Muscle of leg (tissue), 11 donors: ENCODE measurements around the gene PRRT2. TPM values are rescaled to one million over a fixed set of nuclear protein-coding genes. Genes with fewer than 3 reads are reported as not detected.
"Not testable (repeated sequence)": the region's sequence is repeated elsewhere in the genome, so short reads cannot be mapped to it uniquely, and the experiment has no call there.

Experiments
- DNase-seq: peaks from one replicate; pipeline ENCODE4 v3.0.0; 2013
- H3K27ac ChIP-seq: one replicate; pipeline ENCODE4 v1.5.1; 2013; ENCODE audit warnings: mild to moderate bottlenecking, low read length, control low read depth
- H3K27me3 ChIP-seq: one replicate; pipeline ENCODE4 v1.6.1; 2013; ENCODE audit warnings: low read length; ENCODE audit not compliant: control insufficient read depth, insufficient read depth
- H3K36me3 ChIP-seq: one replicate; pipeline ENCODE4 v1.6.1; 2013; ENCODE audit warnings: low read length; ENCODE audit not compliant: control insufficient read depth, insufficient read depth
- H3K4me1 ChIP-seq: one replicate; pipeline ENCODE4 v1.6.1; 2013; ENCODE audit warnings: low read length; ENCODE audit not compliant: control insufficient read depth, insufficient read depth
- H3K4me3 ChIP-seq: one replicate; pipeline ENCODE4 v1.5.1; 2013; ENCODE audit warnings: low read length, control low read depth
- H3K9me3 ChIP-seq: replicated peaks from 2 replicates; pipeline ENCODE4 v1.6.1; 2013; ENCODE audit warnings: low read depth, low read length; ENCODE audit not compliant: control insufficient read depth
- WGBS: methylation state at CpG from one replicate; pipeline ENCODE4 v1.1.5; 2013; ENCODE audit warnings: missing lambda C conversion rate; ENCODE audit not compliant: insufficient coverage; 5-methylcytosine and 5-hydroxymethylcytosine counted together
- polyA plus RNA-seq, 8 donors: library from polyadenylated mRNA; unstranded; fragments of 120-200 nt; gene quantifications; one replicate each; pipeline versions ENCODE4 v1.2.1 to v1.2.3, GENCODE V29; 2013; ENCODE audit warnings: inconsistent platforms in 1 of 8, low replicate concordance in 1 of 8; ENCODE audit not compliant: insufficient read length in 8 of 8, insufficient read depth in 1 of 8
- total RNA-seq: library from RNA; stranded (reverse); fragments of 120-200 nt; gene quantifications from one replicate; pipeline ENCODE4 v1.2.4, GENCODE V29; 2013

Gene PRRT2
- total and polyA plus RNA-seq, 9 donors = 8.3 to 28.5 (median 17.7) TPM

- peaks cover 20% of the 10 kb centered on the region for H3K4me1 ChIP-seq
- H3K27me3 ChIP-seq = peaks cover 2% of the 10 kb centered on the region
- peak within 1 kb of the TSS; percentile 91 for H3K27ac ChIP-seq
- peaks cover 8% of the 10 kb centered on the region for H3K36me3 ChIP-seq
- H3K9me3 ChIP-seq = no peaks in the 10 kb centered on the region
- 2% methylated on average over 63 of the region's 67 CpGs for WGBS
- H3K4me3 ChIP-seq = peak within 1 kb of the TSS; percentile 96
- peak; percentile 100 for DNase-seq
Measured at GRCh38 chr16:29790183-29790948, 21.6 kb upstream of the PRRT2 start, which contains the start of gene KIF22. Gene KIF22 (plus strand): TSS chr16:29790751. CDS start chr16:29790760, 9 bp downstream.

- no peak for DNase-seq
- Histone ChIP-seq H3K4me3 (peak overlapping the region; percentile 96), H3K27me3 (no peaks in the 10 kb centered on the region), H3K4me1 (peaks cover 20% of the 10 kb centered on the region), H3K27ac (peak overlapping the region; percentile 72), H3K36me3 (peaks cover 8% of the 10 kb centered on the region), H3K9me3 (no peaks in the 10 kb centered on the region)
- 2% methylated on average over 20 of the region's 31 CpGs for WGBS
Measured at GRCh38 chr16:29790949-29791844, 20.8 kb upstream of the PRRT2 start.

DNA sequence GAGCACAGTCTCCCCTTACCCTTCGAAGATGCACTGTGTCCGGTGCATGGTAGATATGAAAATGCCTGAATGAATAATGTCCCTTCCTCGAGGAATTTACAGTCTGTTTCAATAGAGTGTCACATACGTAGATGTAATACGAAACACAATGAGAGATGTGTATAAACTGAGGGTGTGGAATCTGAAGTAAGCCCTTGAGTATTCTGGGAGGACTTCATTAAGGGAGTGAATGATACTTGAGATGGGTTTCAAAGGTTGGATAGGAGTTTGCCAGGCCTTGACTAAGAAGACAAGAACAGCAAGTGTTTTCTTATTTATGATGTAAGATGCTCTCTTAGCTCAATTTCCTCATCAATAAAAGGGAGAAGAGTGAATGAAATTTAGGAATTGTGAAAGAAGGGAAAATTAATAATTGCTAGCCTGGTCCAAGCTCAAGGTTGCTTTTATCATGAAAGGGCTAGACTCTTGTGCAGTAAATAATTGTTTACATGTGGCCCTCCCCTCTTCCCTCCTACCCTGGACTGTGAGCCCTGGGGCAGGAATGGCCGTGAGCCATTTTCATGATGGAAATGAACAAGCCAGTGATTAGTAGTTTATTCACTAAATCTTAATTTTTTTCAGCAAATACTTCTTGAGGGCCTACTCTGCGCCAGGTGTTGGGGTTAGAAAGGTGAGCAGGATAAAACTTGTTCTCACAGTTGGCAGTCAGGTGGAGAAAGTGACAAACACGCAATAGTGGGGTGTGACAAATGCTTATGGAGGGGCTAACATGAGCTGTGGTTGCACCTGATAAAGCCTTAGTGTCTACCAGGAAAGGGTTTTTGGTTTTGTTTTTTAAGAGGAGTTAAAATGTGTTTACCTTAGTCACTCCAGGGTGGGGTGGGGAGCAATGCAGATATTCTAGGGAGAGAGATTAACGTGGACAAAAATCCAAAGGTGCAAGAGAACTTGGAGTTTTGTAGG is 19.9 kb upstream of the PRRT2 start:
- no peak overlapping the region for H3K27ac ChIP-seq
- H3K4me3 ChIP-seq = peak overlapping the region; percentile 96
- WGBS = 74% methylated on average over 7 of the region's 9 CpGs
- peaks cover 20% of the 10 kb centered on the region for H3K4me1 ChIP-seq
- peaks cover 17% of the 10 kb centered on the region for H3K36me3 ChIP-seq
- no peak for DNase-seq
- no peaks in the 10 kb centered on the region for H3K27me3 ChIP-seq
- no peaks in the 10 kb centered on the region for H3K9me3 ChIP-seq

GRCh38 chr16:29793153-29793552 is 18.8 kb upstream of the PRRT2 start:
- peaks cover 20% of the 10 kb centered on the region for H3K4me1 ChIP-seq
- 87% methylated on average over 18 of the region's 18 CpGs for WGBS
- H3K4me3 ChIP-seq, H3K27me3 ChIP-seq, H3K9me3 ChIP-seq, DNase-seq, H3K27ac ChIP-seq: not testable (repeated sequence)
- peaks cover 26% of the 10 kb centered on the region for H3K36me3 ChIP-seq

- Histone ChIP-seq H3K4me1 (peaks cover 20% of the 10 kb centered on the region), H3K27ac (no peak overlapping the region), H3K27me3 (no peaks in the 10 kb centered on the region), H3K36me3 (peaks cover 37% of the 10 kb centered on the region), H3K4me3 (no peak overlapping the region), H3K9me3 (no peaks in the 10 kb centered on the region)
- WGBS = 100% methylated on average over 1 of the region's 3 CpGs
- no peak for DNase-seq
Measured at GRCh38 chr16:29794231-29794710, 17.7 kb upstream of the PRRT2 start.

GRCh38 chr16:29802416-29802935 is 9.5 kb upstream of the PRRT2 start:
- no peak overlapping the region for H3K4me3 ChIP-seq
- 78% methylated on average over 5 of the region's 8 CpGs for WGBS
- no peak for DNase-seq
- no peaks in the 10 kb centered on the region for H3K27me3 ChIP-seq
- H3K9me3 ChIP-seq = no peaks in the 10 kb centered on the region
- peaks cover 20% of the 10 kb centered on the region for H3K4me1 ChIP-seq
- peaks cover 57% of the 10 kb centered on the region for H3K36me3 ChIP-seq
- H3K27ac ChIP-seq = no peak overlapping the region

GRCh38 chr16:29804020-29804419 is 8.0 kb upstream of the PRRT2 start:
- no peak for DNase-seq

GRCh38 chr16:29804455-29805231 is 7.3 kb upstream of the PRRT2 start:
- H3K36me3 ChIP-seq = peaks cover 53% of the 10 kb centered on the region
- peak overlapping the region; percentile 98 for H3K27ac ChIP-seq
- peaks cover 42% of the 10 kb centered on the region for H3K4me1 ChIP-seq
- peak overlapping the region; percentile 93 for H3K4me3 ChIP-seq
- peak; percentile 57 for DNase-seq
- H3K9me3 ChIP-seq = no peaks in the 10 kb centered on the region
- no peaks in the 10 kb centered on the region for H3K27me3 ChIP-seq
- 12% methylated on average over 26 of the region's 26 CpGs for WGBS

More at GRCh38 chr16:29804020-29804419, 8.0 kb upstream of the PRRT2 start:
- peaks cover 36% of the 10 kb centered on the region for H3K4me1 ChIP-seq
- peaks cover 53% of the 10 kb centered on the region for H3K36me3 ChIP-seq
- WGBS = 59% methylated on average over 5 of the region's 8 CpGs
- H3K27ac ChIP-seq = peak overlapping the region; percentile 15
- H3K4me3 ChIP-seq = no peak overlapping the region
- H3K27me3 ChIP-seq = no peaks in the 10 kb centered on the region
- no peaks in the 10 kb centered on the region for H3K9me3 ChIP-seq
